Activated CD4-positive, CD25-positive, alpha-beta regulatory T cell treated with anti-CD3 and anti-CD28 coated beads, Interleukin-2, amount 50 U/mL, for 16 hours (primary cell): Measurements from ENCODE around the gene VIPR2.
"Not testable (repeated sequence)": the region's sequence is repeated elsewhere in the genome, so short reads cannot be mapped to it uniquely, and the experiment has no call there.

Experiments
- DNase-seq: peaks from one replicate; pipeline ENCODE4 v3.0.0-alpha.2; 2020; ENCODE audit warnings: low read depth, low spot score

VIPR2 gene

GRCh38 chr7:159010937-159011721, 133.5 kb downstream of the VIPR2 start:
- DNase-seq: no peak

GRCh38 chr7:159010411-159010810, 134.3 kb downstream of the VIPR2 start:
- DNase-seq: no peak

GRCh38 chr7:159009951-159010350, 134.7 kb downstream of the VIPR2 start:
- no peak for DNase-seq

GRCh38 chr7:159008417-159008816, 136.2 kb downstream of the VIPR2 start:
- no peak for DNase-seq

GRCh38 chr7:159007996-159008389, 136.7 kb downstream of the VIPR2 start:
- no peak for DNase-seq

GRCh38 chr7:159007364-159007995, 137.2 kb downstream of the VIPR2 start:
- no peak for DNase-seq

- DNase-seq: no peak
These were observed 138.0 kb downstream of the VIPR2 start for GRCh38 chr7:159006610-159007130.

- DNase-seq: not testable (repeated sequence)
These were observed 138.6 kb downstream of the VIPR2 start for GRCh38 chr7:159006022-159006609.

GRCh38 chr7:159005618-159006017, 139.0 kb downstream of the VIPR2 start:
- DNase-seq: no peak

GRCh38 chr7:159004411-159004810, 140.3 kb downstream of the VIPR2 start:
- DNase-seq: no peak

GRCh38 chr7:159001811-159002210, 142.9 kb downstream of the VIPR2 start:
- no peak for DNase-seq

GRCh38 chr7:159000859-159001435, 143.7 kb downstream of the VIPR2 start:
- DNase-seq: no peak

GRCh38 chr7:159000070-159000469, 144.6 kb downstream of the VIPR2 start:
- no peak for DNase-seq

- no peak for DNase-seq
These were observed 145.2 kb downstream of the VIPR2 start for GRCh38 chr7:158999496-158999895.

- not testable (repeated sequence) for DNase-seq
These were observed 146.4 kb downstream of the VIPR2 start for GRCh38 chr7:158998261-158998660.

GRCh38 chr7:158997471-158997870, 147.2 kb downstream of the VIPR2 start:
- DNase-seq: no peak

GRCh38 chr7:158997110-158997453, 147.6 kb downstream of the VIPR2 start:
- no peak for DNase-seq

GRCh38 chr7:158996214-158997109, 148.2 kb downstream of the VIPR2 start:
- DNase-seq: no peak

- no peak for DNase-seq
These were observed 149.2 kb downstream of the VIPR2 start for GRCh38 chr7:158995514-158995913.

GRCh38 chr7:158994687-158995086, 150.0 kb downstream of the VIPR2 start:
- no peak for DNase-seq

GRCh38 chr7:158993591-158993990, 151.1 kb downstream of the VIPR2 start:
- DNase-seq: no peak
